HepG2 (cell line): ENCODE results near the gene ELP5. TPM values are rescaled to one million over a fixed set of nuclear protein-coding genes. Genes with fewer than 3 reads are reported as not detected.

Experiments used
- AGO1 ChIP-seq: fragments of 200-400 bp; formaldehyde crosslinking; IDR thresholded peaks from 2 replicates; pipeline ENCODE4 v1.6.1; 2017; ENCODE audit warnings: mild to moderate bottlenecking, low read depth, low read length, moderate library complexity; ENCODE audit not compliant: poor library complexity, severe bottlenecking
- CENPT ChIP-seq: sonication (generic); formaldehyde crosslinking; IDR thresholded peaks from 2 replicates; pipeline ENCODE4 v1.8.0; 2022; ENCODE audit warnings: low read depth, mild to moderate bottlenecking, moderate library complexity, missing genetic modification reagents
- ELF1 ChIP-seq: sonication (generic); formaldehyde crosslinking; IDR thresholded peaks from 2 replicates; pipeline ENCODE4 v1.4.0; 2020; ENCODE audit warnings: missing genetic modification reagents
- GABPB1 ChIP-seq: IDR thresholded peaks from 2 replicates; pipeline ENCODE4 v1.6.1; 2016; ENCODE audit warnings: mild to moderate bottlenecking, missing genetic modification reagents, moderate library complexity, missing compliant biosample characterization
- MAFF ChIP-seq: IDR thresholded peaks from 2 replicates; pipeline ENCODE4 v1.6.1; 2011; ENCODE audit warnings: low read depth, low read length, improper control_type of control experiment
- RBM39 ChIP-seq: fragments of 200-400 bp; formaldehyde crosslinking; IDR thresholded peaks from one replicate; pipeline ENCODE4 v1.6.1; 2018; ENCODE audit warnings: antibody characterized with exemption, mild to moderate bottlenecking, low read depth, low read length; ENCODE audit not compliant: poor library complexity, severe bottlenecking
- SRF ChIP-seq: IDR thresholded peaks from 2 replicates; pipeline ENCODE4 v1.6.1; 2011; ENCODE audit warnings: mild to moderate bottlenecking, low read depth, low read length, moderate library complexity
- ZNF326 ChIP-seq: sonication (generic); formaldehyde crosslinking; IDR thresholded peaks from 2 replicates; pipeline ENCODE4 v1.4.0; 2020; ENCODE audit warnings: missing genetic modification reagents, borderline replicate concordance
- ZNF674 ChIP-seq: sonication (generic); formaldehyde crosslinking; IDR thresholded peaks from 2 replicates; pipeline ENCODE4 v1.5.0; 2020; ENCODE audit warnings: low read depth, mild to moderate bottlenecking, missing genetic modification reagents
- polyA plus RNA-seq, 8 experiments: library from polyadenylated mRNA; depleted of rRNA in 3 of 8; stranded (reverse) in 7 of 8; unstranded in 1 of 8; fragments of >200 nt; fragmentation: Illumina TruSeq in 4 of 8; extraction: Trizol in 4 of 8; gene quantifications; 2 replicates each; pipeline versions ENCODE4 v1.2.1 to v1.2.3, GENCODE V29; 2011 to 2016; ENCODE audit warnings: low read depth in 4 of 8, missing spikeins in 1 of 8, mixed read lengths in 1 of 8; ENCODE audit not compliant: insufficient read depth in 1 of 8
- total RNA-seq, 5 experiments: library from RNA; depleted of rRNA; stranded (reverse); fragments of >200 nt; fragmentation: Illumina TruSeq; extraction: Trizol; gene quantifications; 2 replicates each; pipeline ENCODE4 v1.2.3, GENCODE V29; 2016; ENCODE audit warnings: low read depth in 1 of 5
- TF ChIP-seq, protein P1 (sequence below): sonication (generic); formaldehyde crosslinking; IDR thresholded peaks from 2 replicates; pipeline ENCODE4 v1.4.0; 2020; ENCODE audit warnings: mild to moderate bottlenecking, missing genetic modification reagents
- TF ChIP-seq, protein P2 (sequence below): sonication (generic); IDR thresholded peaks from 2 replicates; pipeline ENCODE4 v1.6.1; 2016; ENCODE audit warnings: low read depth, borderline replicate concordance
- TF ChIP-seq, protein P3 (sequence below): sonication (generic); formaldehyde crosslinking; IDR thresholded peaks from 2 replicates; pipeline ENCODE4 v1.5.1; 2020; ENCODE audit warnings: mild to moderate bottlenecking, missing genetic modification reagents, moderate library complexity
- TF ChIP-seq, protein P4 (sequence below): sonication (generic); formaldehyde crosslinking; conservative IDR thresholded peaks from 2 replicates; pipeline ENCODE4 v1.8.0; 2022; ENCODE audit warnings: missing genetic modification reagents
- TF ChIP-seq, protein P5 (sequence below): sonication (generic); formaldehyde crosslinking; IDR thresholded peaks from 2 replicates; pipeline ENCODE4 v1.8.0; 2022; ENCODE audit warnings: mild to moderate bottlenecking, missing genetic modification reagents, borderline replicate concordance

Gene ELP5
- total and polyA plus RNA-seq, 2 of the 13 experiments (the other 11 are each of a cell fraction or from before 2014, with no cell fraction given) = 67.6 to 69.8 TPM

DNA sequence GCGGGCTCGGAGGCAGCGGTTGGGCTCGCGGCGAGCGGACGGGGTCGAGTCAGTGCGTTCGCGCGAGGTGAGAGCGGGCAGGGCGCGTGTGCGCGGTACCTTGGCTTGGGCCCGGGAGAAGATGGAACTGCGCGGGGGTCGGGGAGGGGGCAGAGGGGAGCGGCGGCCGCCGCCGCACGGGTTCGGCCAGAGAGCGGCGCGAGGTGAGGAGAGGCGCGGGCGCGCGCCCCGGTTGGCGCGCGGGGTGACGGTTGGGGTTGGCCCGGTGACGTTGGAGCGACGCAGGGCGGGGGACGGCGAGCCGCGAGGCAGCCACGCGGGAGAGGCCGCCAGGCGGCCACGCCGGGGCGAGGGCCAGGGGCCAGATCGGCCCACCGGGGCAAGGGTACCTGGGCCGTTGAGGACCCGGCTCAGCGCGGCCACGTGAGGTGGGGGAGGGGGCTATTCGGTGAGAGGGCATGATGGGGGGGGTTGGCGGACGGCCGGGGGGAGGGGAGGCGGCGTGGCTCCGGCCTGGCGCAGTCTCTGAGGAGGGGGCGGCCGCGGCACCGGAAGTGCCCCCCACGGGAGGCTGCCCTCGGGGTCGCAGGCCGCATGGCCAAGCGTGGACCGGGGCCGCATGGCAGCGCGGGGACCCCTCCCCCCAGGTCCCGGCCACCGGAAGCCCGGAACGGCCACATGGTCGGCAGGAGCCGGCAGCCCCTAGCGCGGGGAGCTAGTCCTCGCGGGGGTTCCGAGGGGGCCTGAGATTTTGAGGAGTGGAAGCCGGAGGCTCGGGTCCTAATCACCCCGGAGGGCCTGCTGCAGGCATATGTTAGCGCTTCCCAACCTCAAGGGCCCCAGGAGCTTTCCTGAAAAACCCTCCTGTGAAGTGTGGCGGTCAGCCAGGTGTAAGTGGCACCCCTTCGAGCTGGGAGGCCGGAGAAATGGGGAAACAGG, 55.9 kb downstream of the ELP5 start (continued):
- TF ChIP-seq, protein P1, sequence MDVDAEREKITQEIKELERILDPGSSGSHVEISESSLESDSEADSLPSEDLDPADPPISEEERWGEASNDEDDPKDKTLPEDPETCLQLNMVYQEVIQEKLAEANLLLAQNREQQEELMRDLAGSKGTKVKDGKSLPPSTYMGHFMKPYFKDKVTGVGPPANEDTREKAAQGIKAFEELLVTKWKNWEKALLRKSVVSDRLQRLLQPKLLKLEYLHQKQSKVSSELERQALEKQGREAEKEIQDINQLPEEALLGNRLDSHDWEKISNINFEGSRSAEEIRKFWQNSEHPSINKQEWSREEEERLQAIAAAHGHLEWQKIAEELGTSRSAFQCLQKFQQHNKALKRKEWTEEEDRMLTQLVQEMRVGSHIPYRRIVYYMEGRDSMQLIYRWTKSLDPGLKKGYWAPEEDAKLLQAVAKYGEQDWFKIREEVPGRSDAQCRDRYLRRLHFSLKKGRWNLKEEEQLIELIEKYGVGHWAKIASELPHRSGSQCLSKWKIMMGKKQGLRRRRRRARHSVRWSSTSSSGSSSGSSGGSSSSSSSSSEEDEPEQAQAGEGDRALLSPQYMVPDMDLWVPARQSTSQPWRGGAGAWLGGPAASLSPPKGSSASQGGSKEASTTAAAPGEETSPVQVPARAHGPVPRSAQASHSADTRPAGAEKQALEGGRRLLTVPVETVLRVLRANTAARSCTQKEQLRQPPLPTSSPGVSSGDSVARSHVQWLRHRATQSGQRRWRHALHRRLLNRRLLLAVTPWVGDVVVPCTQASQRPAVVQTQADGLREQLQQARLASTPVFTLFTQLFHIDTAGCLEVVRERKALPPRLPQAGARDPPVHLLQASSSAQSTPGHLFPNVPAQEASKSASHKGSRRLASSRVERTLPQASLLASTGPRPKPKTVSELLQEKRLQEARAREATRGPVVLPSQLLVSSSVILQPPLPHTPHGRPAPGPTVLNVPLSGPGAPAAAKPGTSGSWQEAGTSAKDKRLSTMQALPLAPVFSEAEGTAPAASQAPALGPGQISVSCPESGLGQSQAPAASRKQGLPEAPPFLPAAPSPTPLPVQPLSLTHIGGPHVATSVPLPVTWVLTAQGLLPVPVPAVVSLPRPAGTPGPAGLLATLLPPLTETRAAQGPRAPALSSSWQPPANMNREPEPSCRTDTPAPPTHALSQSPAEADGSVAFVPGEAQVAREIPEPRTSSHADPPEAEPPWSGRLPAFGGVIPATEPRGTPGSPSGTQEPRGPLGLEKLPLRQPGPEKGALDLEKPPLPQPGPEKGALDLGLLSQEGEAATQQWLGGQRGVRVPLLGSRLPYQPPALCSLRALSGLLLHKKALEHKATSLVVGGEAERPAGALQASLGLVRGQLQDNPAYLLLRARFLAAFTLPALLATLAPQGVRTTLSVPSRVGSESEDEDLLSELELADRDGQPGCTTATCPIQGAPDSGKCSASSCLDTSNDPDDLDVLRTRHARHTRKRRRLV = no peak
- no peak for TF ChIP-seq RBM39
- TF ChIP-seq CENPT (CRISPR knock-in tag) = peak; percentile 93
- no peak for TF ChIP-seq ZNF326 (CRISPR knock-in tag)
- TF ChIP-seq MAFF = no peak
- 0 out of 2 replicates have a peak, but pooled peaks have one; percentile 27 for TF ChIP-seq ELF1 (CRISPR knock-in tag)
- TF ChIP-seq, protein P2, sequence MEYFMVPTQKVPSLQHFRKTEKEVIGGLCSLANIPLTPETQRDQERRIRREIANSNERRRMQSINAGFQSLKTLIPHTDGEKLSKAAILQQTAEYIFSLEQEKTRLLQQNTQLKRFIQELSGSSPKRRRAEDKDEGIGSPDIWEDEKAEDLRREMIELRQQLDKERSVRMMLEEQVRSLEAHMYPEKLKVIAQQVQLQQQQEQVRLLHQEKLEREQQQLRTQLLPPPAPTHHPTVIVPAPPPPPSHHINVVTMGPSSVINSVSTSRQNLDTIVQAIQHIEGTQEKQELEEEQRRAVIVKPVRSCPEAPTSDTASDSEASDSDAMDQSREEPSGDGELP = no peak
- TF ChIP-seq, protein P3, sequence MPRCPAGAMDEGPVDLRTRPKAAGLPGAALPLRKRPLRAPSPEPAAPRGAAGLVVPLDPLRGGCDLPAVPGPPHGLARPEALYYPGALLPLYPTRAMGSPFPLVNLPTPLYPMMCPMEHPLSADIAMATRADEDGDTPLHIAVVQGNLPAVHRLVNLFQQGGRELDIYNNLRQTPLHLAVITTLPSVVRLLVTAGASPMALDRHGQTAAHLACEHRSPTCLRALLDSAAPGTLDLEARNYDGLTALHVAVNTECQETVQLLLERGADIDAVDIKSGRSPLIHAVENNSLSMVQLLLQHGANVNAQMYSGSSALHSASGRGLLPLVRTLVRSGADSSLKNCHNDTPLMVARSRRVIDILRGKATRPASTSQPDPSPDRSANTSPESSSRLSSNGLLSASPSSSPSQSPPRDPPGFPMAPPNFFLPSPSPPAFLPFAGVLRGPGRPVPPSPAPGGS (CRISPR knock-in tag) = no peak; the same call in 1 of the 2 replicates
- TF ChIP-seq AGO1 = peak; percentile 89
- peak; percentile 89 for TF ChIP-seq GABPB1 (CRISPR knock-in tag)
- TF ChIP-seq ZNF674 (CRISPR knock-in tag) = no peak
- TF ChIP-seq, protein P4, sequence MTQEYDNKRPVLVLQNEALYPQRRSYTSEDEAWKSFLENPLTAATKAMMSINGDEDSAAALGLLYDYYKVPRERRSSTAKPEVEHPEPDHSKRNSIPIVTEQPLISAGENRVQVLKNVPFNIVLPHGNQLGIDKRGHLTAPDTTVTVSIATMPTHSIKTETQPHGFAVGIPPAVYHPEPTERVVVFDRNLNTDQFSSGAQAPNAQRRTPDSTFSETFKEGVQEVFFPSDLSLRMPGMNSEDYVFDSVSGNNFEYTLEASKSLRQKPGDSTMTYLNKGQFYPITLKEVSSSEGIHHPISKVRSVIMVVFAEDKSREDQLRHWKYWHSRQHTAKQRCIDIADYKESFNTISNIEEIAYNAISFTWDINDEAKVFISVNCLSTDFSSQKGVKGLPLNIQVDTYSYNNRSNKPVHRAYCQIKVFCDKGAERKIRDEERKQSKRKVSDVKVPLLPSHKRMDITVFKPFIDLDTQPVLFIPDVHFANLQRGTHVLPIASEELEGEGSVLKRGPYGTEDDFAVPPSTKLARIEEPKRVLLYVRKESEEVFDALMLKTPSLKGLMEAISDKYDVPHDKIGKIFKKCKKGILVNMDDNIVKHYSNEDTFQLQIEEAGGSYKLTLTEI (CRISPR knock-in tag) = no peak
- no peak for TF ChIP-seq SRF
- TF ChIP-seq, protein P5, sequence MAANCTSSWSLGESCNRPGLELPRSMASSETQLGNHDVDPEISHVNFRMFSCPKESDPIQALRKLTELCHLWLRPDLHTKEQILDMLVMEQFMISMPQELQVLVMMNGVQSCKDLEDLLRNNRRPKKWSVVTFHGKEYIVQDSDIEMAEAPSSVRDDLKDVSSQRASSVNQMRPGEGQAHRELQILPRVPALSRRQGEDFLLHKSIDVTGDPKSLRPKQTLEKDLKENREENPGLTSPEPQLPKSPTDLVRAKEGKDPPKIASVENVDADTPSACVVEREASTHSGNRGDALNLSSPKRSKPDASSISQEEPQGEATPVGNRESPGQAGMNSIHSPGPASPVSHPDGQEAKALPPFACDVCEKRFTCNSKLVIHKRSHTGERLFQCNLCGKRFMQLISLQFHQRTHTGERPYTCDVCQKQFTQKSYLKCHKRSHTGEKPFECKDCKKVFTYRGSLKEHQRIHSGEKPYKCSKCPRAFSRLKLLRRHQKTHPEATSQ (CRISPR knock-in tag) = no peak
